Nephron progenitor cell (in vitro differentiated cells): Measurements from ENCODE around the gene AXL.

ENCODE experiments used
- DNase-seq: peaks from one replicate; pipeline ENCODE4 v3.0.0; 2021
- H3K27ac Mint-ChIP-seq: 2 replicates; pipeline ENCODE4 v1.8.0; 2021; ENCODE audit warnings: mild to moderate bottlenecking, moderate library complexity, mixed read lengths
- H3K27me3 Mint-ChIP-seq: 2 replicates; pipeline ENCODE4 v1.8.0; 2021; ENCODE audit warnings: mild to moderate bottlenecking, low read depth, mixed read lengths; ENCODE audit not compliant: poor library complexity
- H3K36me3 Mint-ChIP-seq: 2 replicates; pipeline ENCODE4 v1.8.0; 2021; ENCODE audit warnings: low read depth, mixed read lengths
- H3K4me1 Mint-ChIP-seq: 2 replicates; pipeline ENCODE4 v1.8.0; 2021; ENCODE audit warnings: mixed read lengths
- H3K4me3 Mint-ChIP-seq: 2 replicates; pipeline ENCODE4 v1.8.0; 2021; ENCODE audit warnings: mild to moderate bottlenecking, moderate library complexity, mixed read lengths
- H3K9me3 Mint-ChIP-seq: 2 replicates; pipeline ENCODE4 v1.8.0; 2021; ENCODE audit warnings: mild to moderate bottlenecking, moderate library complexity, mixed read lengths
- TF ChIP-seq, protein P1 (sequence below): fragments of 200-600 bp; sonication (generic); IDR thresholded peaks from 2 replicates; pipeline ENCODE4 v1.5.0; 2021; ENCODE audit warnings: antibody characterized with exemption

The AXL gene

DNA sequence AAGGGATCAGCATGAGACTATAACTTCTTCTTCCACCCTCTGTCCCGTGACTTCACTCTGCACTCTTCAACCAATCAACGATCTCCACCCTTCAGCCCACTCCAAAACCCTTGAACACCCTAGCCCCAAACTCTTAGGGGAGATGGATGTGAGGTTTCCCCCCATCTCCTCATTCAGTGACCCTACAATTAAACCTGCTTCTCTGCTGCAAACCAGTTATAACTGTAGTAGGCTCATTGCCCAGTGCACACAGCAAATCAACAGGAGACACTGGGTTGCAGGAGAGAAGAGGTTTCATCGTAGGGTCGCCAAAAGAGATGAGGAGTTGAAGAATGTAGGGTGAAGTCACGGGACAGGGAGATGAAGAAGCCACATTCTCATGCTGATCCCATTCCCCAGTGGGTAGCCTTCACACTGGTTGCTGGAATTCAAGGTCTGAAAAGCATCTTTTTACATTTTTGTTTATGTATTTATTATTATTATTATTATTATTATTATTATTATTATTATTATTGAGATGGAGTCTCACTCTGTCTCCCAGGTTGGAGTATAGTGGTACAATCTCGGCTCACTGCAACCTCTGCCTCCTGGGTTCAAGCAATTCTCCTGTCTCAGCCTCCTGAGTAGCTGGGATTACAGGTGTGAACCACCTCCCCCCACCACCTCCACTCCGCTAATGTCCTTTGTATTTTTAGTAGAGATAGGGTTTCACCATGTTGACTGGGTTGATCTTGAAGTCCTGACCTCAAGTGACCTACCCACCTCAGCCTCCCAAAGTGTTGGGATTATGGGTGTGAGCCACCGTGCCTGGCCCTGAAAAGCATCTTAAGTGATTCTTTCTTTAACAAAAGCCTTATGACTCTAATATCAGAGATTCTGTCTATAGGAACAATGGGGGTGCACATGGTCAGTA lies 31.8 kb upstream of the AXL start:
- no peak for DNase-seq
- Mint-ChIP-seq H3K4me3 (no peak overlapping the region), H3K4me1 (peaks cover 25% of the 10 kb centered on the region), H3K36me3 (no peaks in the 10 kb centered on the region), H3K9me3 (no peaks in the 10 kb centered on the region), H3K27me3 (peaks cover 46% of the 10 kb centered on the region), H3K27ac (no peak overlapping the region)
- TF ChIP-seq, protein P1, sequence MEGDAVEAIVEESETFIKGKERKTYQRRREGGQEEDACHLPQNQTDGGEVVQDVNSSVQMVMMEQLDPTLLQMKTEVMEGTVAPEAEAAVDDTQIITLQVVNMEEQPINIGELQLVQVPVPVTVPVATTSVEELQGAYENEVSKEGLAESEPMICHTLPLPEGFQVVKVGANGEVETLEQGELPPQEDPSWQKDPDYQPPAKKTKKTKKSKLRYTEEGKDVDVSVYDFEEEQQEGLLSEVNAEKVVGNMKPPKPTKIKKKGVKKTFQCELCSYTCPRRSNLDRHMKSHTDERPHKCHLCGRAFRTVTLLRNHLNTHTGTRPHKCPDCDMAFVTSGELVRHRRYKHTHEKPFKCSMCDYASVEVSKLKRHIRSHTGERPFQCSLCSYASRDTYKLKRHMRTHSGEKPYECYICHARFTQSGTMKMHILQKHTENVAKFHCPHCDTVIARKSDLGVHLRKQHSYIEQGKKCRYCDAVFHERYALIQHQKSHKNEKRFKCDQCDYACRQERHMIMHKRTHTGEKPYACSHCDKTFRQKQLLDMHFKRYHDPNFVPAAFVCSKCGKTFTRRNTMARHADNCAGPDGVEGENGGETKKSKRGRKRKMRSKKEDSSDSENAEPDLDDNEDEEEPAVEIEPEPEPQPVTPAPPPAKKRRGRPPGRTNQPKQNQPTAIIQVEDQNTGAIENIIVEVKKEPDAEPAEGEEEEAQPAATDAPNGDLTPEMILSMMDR: no peak

DNA sequence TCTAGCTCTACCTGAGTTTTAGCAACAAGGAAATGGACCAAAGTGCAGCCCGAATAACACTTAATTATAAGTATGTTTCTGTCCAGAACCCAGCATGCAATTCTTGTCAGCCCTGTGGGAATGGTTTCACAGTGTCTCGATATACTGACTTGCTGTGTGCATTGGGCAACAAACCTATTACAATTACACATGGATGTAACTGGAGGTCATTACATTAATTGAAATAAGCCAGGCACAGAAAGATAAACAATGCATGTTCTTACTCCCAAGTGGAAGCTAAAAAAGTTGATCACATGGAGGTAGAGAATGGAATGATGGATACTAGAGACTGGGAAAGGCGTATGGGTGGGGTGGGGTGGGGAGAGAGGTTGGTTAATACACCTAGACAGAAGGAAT lies 31.1 kb upstream of the AXL start:
- DNase-seq: no peak
- Mint-ChIP-seq H3K27ac (no peak overlapping the region), H3K4me1 (peaks cover 31% of the 10 kb centered on the region), H3K36me3 (no peaks in the 10 kb centered on the region), H3K27me3 (peaks cover 53% of the 10 kb centered on the region), H3K4me3 (no peak overlapping the region), H3K9me3 (no peaks in the 10 kb centered on the region)
- TF ChIP-seq, protein P1: no peak

DNA sequence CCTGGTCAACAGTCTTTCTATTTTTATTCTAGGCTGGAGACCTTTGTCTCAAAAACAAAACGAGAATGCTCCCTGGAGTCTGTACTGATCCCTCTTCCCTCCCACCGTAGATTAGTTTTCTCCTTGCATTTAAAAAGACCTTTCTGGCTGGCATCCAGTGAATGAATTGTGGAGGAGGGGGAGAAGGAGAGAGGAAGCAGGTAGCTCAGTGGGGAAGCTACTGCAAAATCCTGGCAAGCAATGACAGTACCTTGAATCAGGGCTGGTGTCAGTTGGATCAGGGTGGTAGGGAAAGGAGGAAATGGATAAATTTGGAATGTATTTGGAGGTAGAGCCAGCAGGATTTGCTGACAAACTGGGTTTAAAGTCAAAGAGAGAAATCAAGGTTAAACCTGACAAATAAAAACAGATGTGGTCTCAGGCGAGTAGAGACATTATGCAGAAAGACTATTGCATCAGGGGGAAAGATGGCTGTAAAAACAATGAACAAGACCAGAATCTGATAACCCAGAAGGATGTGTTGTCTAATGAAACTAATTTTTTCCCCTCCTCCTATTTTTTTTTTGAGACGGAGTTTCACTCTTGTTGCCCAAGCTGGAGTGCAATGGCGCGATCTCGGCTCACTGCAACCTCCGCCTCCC lies 29.5 kb upstream of the AXL start:
- Mint-ChIP-seq H3K27ac (no peak overlapping the region), H3K36me3 (no peaks in the 10 kb centered on the region), H3K4me1 (peaks cover 40% of the 10 kb centered on the region), H3K27me3 (peaks cover 68% of the 10 kb centered on the region), H3K4me3 (peak overlapping the region; percentile 41), H3K9me3 (no peaks in the 10 kb centered on the region)
- TF ChIP-seq, protein P1: no peak
- DNase-seq: no peak

DNA sequence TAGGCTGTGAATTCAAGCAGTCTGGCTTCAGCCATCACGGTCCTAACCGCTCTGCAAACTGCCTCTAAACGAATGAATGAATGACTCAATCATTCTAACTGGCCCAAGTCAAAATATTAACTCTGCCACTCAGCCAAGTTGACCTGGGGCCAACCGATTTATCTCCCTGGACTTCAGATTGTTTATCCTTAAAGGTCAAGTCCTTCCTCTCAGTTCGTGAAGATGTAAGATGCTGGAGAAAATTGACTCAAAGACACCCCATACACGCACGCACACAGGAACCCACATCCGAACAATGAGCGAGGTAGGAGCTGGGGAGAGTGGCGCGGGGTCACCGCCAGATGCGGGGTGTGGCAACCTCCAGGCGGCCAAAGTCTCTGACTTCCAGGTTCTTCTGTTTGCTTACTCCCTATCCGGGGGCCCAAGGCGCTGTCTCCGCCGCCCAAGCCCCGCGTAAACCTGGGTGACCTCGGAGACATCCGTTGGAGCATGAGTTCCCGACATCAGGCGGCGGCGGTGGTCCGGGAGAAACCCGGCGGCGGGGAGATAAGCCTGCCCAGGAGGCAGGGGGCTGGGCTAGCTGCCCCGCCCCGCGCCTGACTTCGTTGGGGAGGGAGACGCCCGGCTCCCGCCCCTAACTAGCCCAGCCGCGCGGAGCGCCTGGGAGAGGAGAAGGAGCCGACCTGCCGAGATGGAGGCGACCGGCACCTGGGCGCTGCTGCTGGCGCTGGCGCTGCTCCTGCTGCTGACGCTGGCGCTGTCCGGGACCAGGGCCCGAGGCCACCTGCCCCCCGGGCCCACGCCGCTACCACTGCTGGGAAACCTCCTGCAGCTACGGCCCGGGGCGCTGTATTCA lies 26.2 kb upstream of the AXL start, which contains the start of gene CYP2S1:
TSS of gene CYP2S1 (plus strand) at position 646 of the 856 bp plus-strand sequence. CDS start at position 692, 46 bp downstream.
- Mint-ChIP-seq H3K36me3 (no peaks in the 10 kb centered on the region), H3K9me3 (no peaks in the 10 kb centered on the region)
- peak; percentile 65 for DNase-seq

DNA sequence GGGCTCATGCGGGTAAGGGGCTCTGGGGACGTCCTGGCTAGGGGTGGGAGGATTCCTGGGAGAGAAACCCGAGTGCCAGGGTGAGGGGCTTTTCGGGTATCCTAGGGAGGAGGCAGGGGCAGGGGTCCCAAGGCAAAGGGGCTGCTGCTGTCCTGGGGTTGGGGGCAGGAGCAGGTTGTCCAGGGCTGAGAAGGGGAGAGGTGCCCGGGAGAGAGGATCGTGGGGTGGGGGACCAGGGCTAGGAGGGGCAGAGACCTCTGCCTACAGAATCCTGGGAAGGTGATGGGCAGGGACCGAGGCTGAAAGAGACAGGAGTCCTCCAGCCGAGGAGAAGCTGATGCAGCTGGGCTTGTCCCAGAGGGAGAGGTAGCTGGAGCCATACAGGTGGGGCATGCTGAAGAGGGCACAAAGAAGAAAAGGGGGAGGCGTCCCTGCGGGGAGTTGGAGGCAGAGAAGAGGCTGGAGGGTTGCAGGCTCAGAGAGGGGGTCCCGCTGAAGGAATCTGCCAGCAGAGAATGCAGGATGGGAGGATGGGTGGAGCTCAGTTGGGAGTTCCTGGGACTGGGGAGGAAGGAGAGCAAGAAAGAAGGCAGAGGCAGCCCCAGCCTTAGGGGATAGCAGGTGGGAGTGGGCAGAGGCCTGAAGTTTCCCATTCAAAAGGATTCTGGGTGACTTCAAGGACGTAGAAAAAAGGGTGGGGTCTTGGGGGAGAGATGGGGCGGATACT lies 25.4 kb upstream of the AXL start:
- H3K4me3 Mint-ChIP-seq: peak overlapping the region; percentile 68
- TF ChIP-seq, protein P1: no peak
- no peaks in the 10 kb centered on the region for H3K9me3 Mint-ChIP-seq
- no peak for DNase-seq
- no peak overlapping the region for H3K27ac Mint-ChIP-seq
- peaks cover 37% of the 10 kb centered on the region for H3K4me1 Mint-ChIP-seq
- peaks cover 68% of the 10 kb centered on the region for H3K27me3 Mint-ChIP-seq
- no peaks in the 10 kb centered on the region for H3K36me3 Mint-ChIP-seq

More for the DNA sequence above, 26.2 kb upstream of the AXL start, which contains the start of gene CYP2S1:
- TF ChIP-seq, protein P1: no peak
- H3K27ac Mint-ChIP-seq: no peak within 1 kb of the TSS
- H3K4me1 Mint-ChIP-seq: peaks cover 34% of the 10 kb centered on the region
- peak within 1 kb of the TSS; percentile 79 for H3K4me3 Mint-ChIP-seq
- peaks cover 68% of the 10 kb centered on the region for H3K27me3 Mint-ChIP-seq
